ENCODE results near the gene PRRX2.

The PRRX2 gene

GRCh38 chr9:129672702-129673101, 7.3 kb downstream of the PRRX2 start:
- no peak overlapping the region for H3K4me3 ChIP-seq (ENCODE audit: low read depth, low read length)
- TF ChIP-seq, protein P1, sequence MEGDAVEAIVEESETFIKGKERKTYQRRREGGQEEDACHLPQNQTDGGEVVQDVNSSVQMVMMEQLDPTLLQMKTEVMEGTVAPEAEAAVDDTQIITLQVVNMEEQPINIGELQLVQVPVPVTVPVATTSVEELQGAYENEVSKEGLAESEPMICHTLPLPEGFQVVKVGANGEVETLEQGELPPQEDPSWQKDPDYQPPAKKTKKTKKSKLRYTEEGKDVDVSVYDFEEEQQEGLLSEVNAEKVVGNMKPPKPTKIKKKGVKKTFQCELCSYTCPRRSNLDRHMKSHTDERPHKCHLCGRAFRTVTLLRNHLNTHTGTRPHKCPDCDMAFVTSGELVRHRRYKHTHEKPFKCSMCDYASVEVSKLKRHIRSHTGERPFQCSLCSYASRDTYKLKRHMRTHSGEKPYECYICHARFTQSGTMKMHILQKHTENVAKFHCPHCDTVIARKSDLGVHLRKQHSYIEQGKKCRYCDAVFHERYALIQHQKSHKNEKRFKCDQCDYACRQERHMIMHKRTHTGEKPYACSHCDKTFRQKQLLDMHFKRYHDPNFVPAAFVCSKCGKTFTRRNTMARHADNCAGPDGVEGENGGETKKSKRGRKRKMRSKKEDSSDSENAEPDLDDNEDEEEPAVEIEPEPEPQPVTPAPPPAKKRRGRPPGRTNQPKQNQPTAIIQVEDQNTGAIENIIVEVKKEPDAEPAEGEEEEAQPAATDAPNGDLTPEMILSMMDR (IDR thresholded peaks at IDR 0.05; ENCODE audit: borderline replicate concordance, insufficient read depth, low read depth, low read length) = no peak

DNA sequence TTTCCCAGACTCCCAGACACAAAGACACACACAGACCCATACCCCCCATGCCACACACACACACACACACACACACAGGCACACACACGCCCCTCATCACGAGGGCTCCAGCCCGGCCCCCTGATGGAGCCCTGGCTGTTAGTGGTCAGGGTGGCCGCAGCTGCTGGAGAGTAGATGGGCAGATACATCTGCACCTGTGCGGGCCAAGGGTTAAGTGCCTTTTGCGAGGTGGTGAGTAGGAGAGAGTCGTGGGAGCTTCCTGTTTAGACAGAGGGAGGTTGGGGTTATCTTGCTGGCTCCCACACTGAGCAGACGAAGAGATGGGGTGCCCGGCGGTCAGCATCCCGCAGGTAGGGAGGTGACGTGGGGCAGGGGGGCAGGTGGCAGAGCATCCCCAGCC, 8.2 kb downstream of the PRRX2 start:
- H3K4me3 ChIP-seq (ENCODE audit: low read depth, low read length) = no peak overlapping the region
- TF ChIP-seq, protein P1 (IDR thresholded peaks at IDR 0.05; ENCODE audit: borderline replicate concordance, insufficient read depth, low read depth, low read length) = no peak

DNA sequence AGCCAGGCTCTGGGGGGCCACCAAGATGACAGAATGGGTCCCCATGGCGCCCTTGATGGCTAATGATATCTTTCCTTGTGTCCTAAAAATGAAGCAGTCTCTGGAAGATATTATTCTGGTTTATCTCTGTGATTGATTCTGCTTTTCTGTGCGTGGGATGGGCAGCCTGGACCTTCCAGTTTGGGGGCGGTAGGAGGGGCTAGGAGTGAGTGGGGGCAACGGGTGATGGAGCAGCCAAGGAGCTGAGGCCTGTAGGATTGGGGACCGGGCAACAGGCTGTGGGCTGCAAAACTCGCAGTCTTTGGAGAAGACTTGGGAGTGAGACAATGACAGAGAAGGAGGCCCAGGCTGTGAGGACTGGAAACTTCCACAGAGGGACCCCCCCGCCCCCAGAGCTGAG, 8.8 kb downstream of the PRRX2 start:
- H3K4me3 ChIP-seq (ENCODE audit: low read depth, low read length) = no peak overlapping the region
- TF ChIP-seq, protein P1 (IDR thresholded peaks at IDR 0.05; ENCODE audit: borderline replicate concordance, insufficient read depth, low read depth, low read length) = no peak

- no peak overlapping the region for H3K4me3 ChIP-seq (ENCODE audit: low read depth, low read length)
- TF ChIP-seq, protein P1 (IDR thresholded peaks at IDR 0.05; ENCODE audit: borderline replicate concordance, insufficient read depth, low read depth, low read length) = no peak
Observed at GRCh38 chr9:129675620-129676019, 10.2 kb downstream of the PRRX2 start.

GRCh38 chr9:129676287-129676686, 10.8 kb downstream of the PRRX2 start:
- H3K4me3 ChIP-seq (ENCODE audit: low read depth, low read length) = no peak overlapping the region
- TF ChIP-seq, protein P1 (IDR thresholded peaks at IDR 0.05; ENCODE audit: borderline replicate concordance, insufficient read depth, low read depth, low read length) = no peak

GRCh38 chr9:129676975-129677374, 11.5 kb downstream of the PRRX2 start:
- TF ChIP-seq, protein P1 (IDR thresholded peaks at IDR 0.05; ENCODE audit: borderline replicate concordance, insufficient read depth, low read depth, low read length) = no peak
- H3K4me3 ChIP-seq (ENCODE audit: low read depth, low read length) = no peak overlapping the region

- no peak overlapping the region for H3K4me3 ChIP-seq (ENCODE audit: low read depth, low read length)
- TF ChIP-seq, protein P1 (IDR thresholded peaks at IDR 0.05; ENCODE audit: borderline replicate concordance, insufficient read depth, low read depth, low read length) = no peak
Observed at GRCh38 chr9:129677456-129677855, 12.0 kb downstream of the PRRX2 start.

Data from GM12875 (cell line).